OCI-LY7 (cell line): Measurements from ENCODE around the gene NDP. TPM values are rescaled to one million over a fixed set of nuclear protein-coding genes. Genes with fewer than 3 reads are reported as not detected.

Source experiments
- BruUV-seq: library from RNA; stranded (reverse); fragments of 400-500 nt; replicated peaks from 2 replicates; lab custom pipeline; 2021; lab: Mats Ljungman, UMichigan
- CTCF ChIA-PET: fragments of 300-600 bp; sonication (Branson Sonifier 250); formaldehyde crosslinking; loops from one replicate; lab custom pipeline; 2022; ENCODE audit warnings: antibody characterized with exemption; ENCODE audit not compliant: unreplicated experiment; lab: Charles Lee
- POLR2A ChIA-PET: fragments of 300-600 bp; sonication (Branson Sonifier 250); formaldehyde crosslinking; loops from one replicate; lab custom pipeline; 2022; ENCODE audit warnings: antibody characterized with exemption; lab: Charles Lee
- DNase-seq: peaks from one replicate; pipeline ENCODE4 v3.0.0-alpha.2; 2015; ENCODE audit warnings: low spot score
- H2AFZ ChIP-seq: fragments of 200-600 bp; sonication (generic), shearing (Covaris generic); 2 replicates; pipeline ENCODE4 v1.6.1; 2014; ENCODE audit warnings: mild to moderate bottlenecking, antibody characterized with exemption, low read length, moderate library complexity
- H3K27ac ChIP-seq: fragments of 200-600 bp; sonication (generic); 2 replicates; pipeline ENCODE4 v1.5.1; 2014; ENCODE audit warnings: mixed run types, low read depth, mild to moderate bottlenecking, moderate library complexity, low read length, inconsistent platforms; ENCODE audit not compliant: poor library complexity, severe bottlenecking
- H3K36me3 ChIP-seq: fragments of 200-600 bp; sonication (generic); 2 replicates; pipeline ENCODE4 v1.6.1; 2014; ENCODE audit warnings: mild to moderate bottlenecking, antibody characterized with exemption, low read length, moderate library complexity, mixed read lengths; ENCODE audit not compliant: insufficient read depth
- H3K4me1 ChIP-seq: fragments of 200-600 bp; sonication (generic); 2 replicates; pipeline ENCODE4 v1.5.1; 2014; ENCODE audit warnings: mild to moderate bottlenecking, low read length; ENCODE audit not compliant: insufficient read depth, poor library complexity, severe bottlenecking
- H3K4me2 ChIP-seq: fragments of 200-600 bp; sonication (generic); 2 replicates; pipeline ENCODE4 v1.6.1; 2014; ENCODE audit warnings: mild to moderate bottlenecking, low read length
- H3K4me3 ChIP-seq: fragments of 200-600 bp; sonication (generic); 2 replicates; pipeline ENCODE4 v1.5.1; 2014; ENCODE audit warnings: mild to moderate bottlenecking, low read depth, low read length; ENCODE audit not compliant: poor library complexity, severe bottlenecking
- H3K79me2 ChIP-seq: fragments of 200-600 bp; sonication (generic); 2 replicates; pipeline ENCODE4 v1.6.1; 2016; ENCODE audit warnings: low read depth, mild to moderate bottlenecking, low read length, moderate library complexity, mixed read lengths; ENCODE audit not compliant: insufficient read depth
- H3K9me2 ChIP-seq: fragments of 200-600 bp; sonication (generic); 2 replicates; pipeline ENCODE4 v1.6.1; 2016; ENCODE audit warnings: mild to moderate bottlenecking, low read length, mixed read lengths; ENCODE audit not compliant: insufficient read depth
- H3K9me3 ChIP-seq: fragments of 200-600 bp; sonication (generic); 2 replicates; pipeline ENCODE4 v1.6.1; 2014; ENCODE audit warnings: mild to moderate bottlenecking, mixed run types, low read length, mixed read lengths
- H4K20me1 ChIP-seq: fragments of 200-600 bp; sonication (generic); 2 replicates; pipeline ENCODE4 v1.6.1; 2014; ENCODE audit warnings: mild to moderate bottlenecking, antibody characterized with exemption, low read length, moderate library complexity, mixed read lengths; ENCODE audit not compliant: insufficient read depth
- CTCF ChIP-seq: fragments of 200-600 bp; sonication (generic); conservative IDR thresholded peaks from 2 replicates; pipeline ENCODE4 v1.5.1; 2014; ENCODE audit warnings: mild to moderate bottlenecking, antibody characterized with exemption, low read length, moderate library complexity, mixed read lengths
- EZH2phosphoT487 ChIP-seq: fragments of 200-600 bp; sonication (generic); IDR thresholded peaks from 2 replicates; pipeline ENCODE4 v1.6.1; 2018; ENCODE audit warnings: low read depth, borderline replicate concordance, mild to moderate bottlenecking, mixed run types, antibody characterized with exemption, low read length, moderate library complexity, mixed read lengths
- intact Hi-C: fragments of 100-400 bp; cut with micrococcal nuclease; formaldehyde crosslinking; loops from one replicate; pipeline ENCODE4 v1.10.0; 2022; ENCODE audit not compliant: unreplicated experiment
- total RNA-seq, 2 experiments: library from RNA; depleted of rRNA in 1 of 2; stranded (reverse); fragments of >200 nt in 1 of 2; shearing (Covaris generic) in 1 of 2; gene quantifications; 2 replicates each; pipeline ENCODE4 v1.2.3, GENCODE V29; 2014 to 2022

Gene NDP
- total RNA-seq, 2 experiments from 2014 or later: not detected

GRCh38 chrX:44002567-44002966 lies 29.4 kb upstream of the NDP start:
- POLR2A ChIA-PET: no interaction called here
- intact Hi-C loops: no loop called here
- Histone ChIP-seq H3K9me3 (no peaks in the 10 kb centered on the region), H3K9me2 (no peaks in the 10 kb centered on the region), H2AFZ (no peak overlapping the region), H3K4me1 (no peaks in the 10 kb centered on the region), H3K36me3 (no peaks in the 10 kb centered on the region), H3K4me2 (no peak overlapping the region), H3K27ac (no peak overlapping the region), H3K4me3 (no peak overlapping the region), H4K20me1 (no peaks in the 10 kb centered on the region), H3K79me2 (no peaks in the 10 kb centered on the region)
- TF ChIP-seq EZH2phosphoT487 (no peak), CTCF (no peak)
- CTCF ChIA-PET: no interaction called here
- BruUV-seq: no TSS peak
- no peak for DNase-seq

GRCh38 chrX:43998374-43998773 lies 25.2 kb upstream of the NDP start:
- TF ChIP-seq CTCF: no peak
- no peak for TF ChIP-seq EZH2phosphoT487
- Histone ChIP-seq H3K27ac (no peak overlapping the region), H3K79me2 (no peaks in the 10 kb centered on the region), H3K36me3 (no peaks in the 10 kb centered on the region), H4K20me1 (no peaks in the 10 kb centered on the region), H2AFZ (no peak overlapping the region), H3K9me2 (no peaks in the 10 kb centered on the region), H3K4me1 (no peaks in the 10 kb centered on the region), H3K4me2 (no peak overlapping the region), H3K4me3 (no peak overlapping the region), H3K9me3 (no peaks in the 10 kb centered on the region)
- ChIA-PET CTCF (no interaction called here), POLR2A (no interaction called here)
- no TSS peak for BruUV-seq
- DNase-seq: no peak
- intact Hi-C loops: no loop called here

GRCh38 chrX:43996491-43996890 lies 23.3 kb upstream of the NDP start:
- Histone ChIP-seq H3K27ac (no peak overlapping the region), H3K79me2 (no peaks in the 10 kb centered on the region), H3K36me3 (no peaks in the 10 kb centered on the region), H2AFZ (no peak overlapping the region), H3K4me1 (no peaks in the 10 kb centered on the region), H3K4me3 (no peak overlapping the region), H3K9me3 (no peaks in the 10 kb centered on the region), H3K9me2 (no peaks in the 10 kb centered on the region), H4K20me1 (no peaks in the 10 kb centered on the region), H3K4me2 (no peak overlapping the region)
- DNase-seq: no peak
- POLR2A ChIA-PET: no interaction called here
- intact Hi-C loops: no loop called here
- BruUV-seq: no TSS peak
- no peak for TF ChIP-seq EZH2phosphoT487
- no peak for TF ChIP-seq CTCF
- CTCF ChIA-PET: no interaction called here
